ENCODE measurements around the gene FRY. TPM values are rescaled to one million over a fixed set of nuclear protein-coding genes. Genes with fewer than 3 reads are reported as not detected.

The FRY gene
- total and polyA plus RNA-seq, 2 donors, result 4.8 to 9.8 TPM

GRCh38 chr13:32298695-32299094 lies 267.1 kb downstream of the FRY start:
- H3K36me3 ChIP-seq (ENCODE audit: control insufficient read depth in 2 of 2, insufficient read depth in 2 of 2, low read length in 1 of 2), result peaks cover 0 to 6% of the 10 kb centered on the region in 2 donors
- H3K9me3 ChIP-seq (ENCODE audit: control insufficient read depth in 2 of 2, insufficient read depth in 1 of 2, low read length in 1 of 2), result no peaks in the 10 kb centered on the region
- no peak for DNase-seq (ENCODE audit: low read depth in 6 of 9, low spot score in 9 of 9)
- WGBS, result 98% methylated on average over 6 of the region's 6 CpGs
- H3K27ac ChIP-seq (ENCODE audit: low read depth in 1 of 2, low read length in 1 of 2), result no peak overlapping the region
- no peak overlapping the region for H3K4me3 ChIP-seq (ENCODE audit: low read length in 2 of 2)
- peaks cover 0 to 4% of the 10 kb centered on the region in 2 donors for H3K4me1 ChIP-seq (ENCODE audit: control insufficient read depth in 2 of 2, insufficient read depth in 2 of 2, low read length in 2 of 2)
- H3K27me3 ChIP-seq (ENCODE audit: control insufficient read depth in 2 of 2, insufficient read depth in 1 of 2, low read length in 1 of 2), result no peaks in the 10 kb centered on the region

- H3K36me3 ChIP-seq (ENCODE audit: control insufficient read depth in 2 of 2, insufficient read depth in 2 of 2, low read length in 1 of 2), result peaks cover 0 to 6% of the 10 kb centered on the region in 2 donors
- 51% methylated on average over 4 of the region's 4 CpGs for WGBS
- DNase-seq (ENCODE audit: low read depth in 6 of 9, low spot score in 9 of 9), result no peak
- H3K27ac ChIP-seq (ENCODE audit: low read depth in 1 of 2, low read length in 1 of 2), result no peak overlapping the region
- H3K9me3 ChIP-seq (ENCODE audit: control insufficient read depth in 2 of 2, insufficient read depth in 1 of 2, low read length in 1 of 2), result no peaks in the 10 kb centered on the region
- H3K4me3 ChIP-seq (ENCODE audit: low read length in 2 of 2), result no peak overlapping the region
- peaks cover 0 to 4% of the 10 kb centered on the region in 2 donors for H3K4me1 ChIP-seq (ENCODE audit: control insufficient read depth in 2 of 2, insufficient read depth in 2 of 2, low read length in 2 of 2)
- no peaks in the 10 kb centered on the region for H3K27me3 ChIP-seq (ENCODE audit: control insufficient read depth in 2 of 2, insufficient read depth in 1 of 2, low read length in 1 of 2)
Measured at GRCh38 chr13:32299893-32300292, 268.3 kb downstream of the FRY start.

GRCh38 chr13:32300406-32300805 lies 268.8 kb downstream of the FRY start:
- 20% methylated on average over 8 of the region's 8 CpGs for WGBS
- Histone ChIP-seq H3K4me3 (ENCODE audit: low read length in 2 of 2) (no peak overlapping the region), H3K36me3 (ENCODE audit: control insufficient read depth in 2 of 2, insufficient read depth in 2 of 2, low read length in 1 of 2) (peaks cover 0 to 3% of the 10 kb centered on the region in 2 donors), H3K27ac (ENCODE audit: low read depth in 1 of 2, low read length in 1 of 2) (no peak overlapping the region), H3K27me3 (ENCODE audit: control insufficient read depth in 2 of 2, insufficient read depth in 1 of 2, low read length in 1 of 2) (no peaks in the 10 kb centered on the region), H3K4me1 (ENCODE audit: control insufficient read depth in 2 of 2, insufficient read depth in 2 of 2, low read length in 2 of 2) (peaks cover 0 to 4% of the 10 kb centered on the region in 2 donors), H3K9me3 (ENCODE audit: control insufficient read depth in 2 of 2, insufficient read depth in 1 of 2, low read length in 1 of 2) (no peaks in the 10 kb centered on the region)
- no peak for DNase-seq (ENCODE audit: low read depth in 6 of 9, low spot score in 9 of 9)

GRCh38 chr13:32300920-32301319 lies 269.3 kb downstream of the FRY start:
- DNase-seq (ENCODE audit: low read depth in 6 of 9, low spot score in 9 of 9), result no peak
- Histone ChIP-seq H3K27me3 (ENCODE audit: control insufficient read depth in 2 of 2, insufficient read depth in 1 of 2, low read length in 1 of 2) (no peaks in the 10 kb centered on the region), H3K27ac (ENCODE audit: low read depth in 1 of 2, low read length in 1 of 2) (no peak overlapping the region), H3K36me3 (ENCODE audit: control insufficient read depth in 2 of 2, insufficient read depth in 2 of 2, low read length in 1 of 2) (no peaks in the 10 kb centered on the region), H3K4me3 (ENCODE audit: low read length in 2 of 2) (no peak overlapping the region), H3K4me1 (ENCODE audit: control insufficient read depth in 2 of 2, insufficient read depth in 2 of 2, low read length in 2 of 2) (peaks cover 0 to 4% of the 10 kb centered on the region in 2 donors), H3K9me3 (ENCODE audit: control insufficient read depth in 2 of 2, insufficient read depth in 1 of 2, low read length in 1 of 2) (no peaks in the 10 kb centered on the region)
- 97% methylated on average over 1 of the region's 1 CpG for WGBS

- WGBS, result 92% methylated on average over 2 of the region's 2 CpGs
- H3K4me3 ChIP-seq (ENCODE audit: low read length in 2 of 2), result no peak overlapping the region
- H3K4me1 ChIP-seq (ENCODE audit: control insufficient read depth in 2 of 2, insufficient read depth in 2 of 2, low read length in 2 of 2), result peaks cover 0 to 4% of the 10 kb centered on the region in 2 donors
- no peak overlapping the region for H3K27ac ChIP-seq (ENCODE audit: low read depth in 1 of 2, low read length in 1 of 2)
- no peaks in the 10 kb centered on the region for H3K27me3 ChIP-seq (ENCODE audit: control insufficient read depth in 2 of 2, insufficient read depth in 1 of 2, low read length in 1 of 2)
- DNase-seq (ENCODE audit: low read depth in 6 of 9, low spot score in 9 of 9), result no peak
- H3K36me3 ChIP-seq (ENCODE audit: control insufficient read depth in 2 of 2, insufficient read depth in 2 of 2, low read length in 1 of 2), result no peaks in the 10 kb centered on the region
- H3K9me3 ChIP-seq (ENCODE audit: control insufficient read depth in 2 of 2, insufficient read depth in 1 of 2, low read length in 1 of 2), result no peaks in the 10 kb centered on the region
Measured at GRCh38 chr13:32302461-32302860, 270.9 kb downstream of the FRY start.

GRCh38 chr13:32305646-32306045 lies 274.1 kb downstream of the FRY start:
- H3K27ac ChIP-seq (ENCODE audit: low read depth in 1 of 2, low read length in 1 of 2), result no peak overlapping the region
- H3K36me3 ChIP-seq (ENCODE audit: control insufficient read depth in 2 of 2, insufficient read depth in 2 of 2, low read length in 1 of 2), result no peaks in the 10 kb centered on the region

GRCh38 chr13:32309312-32310133 lies 277.9 kb downstream of the FRY start:
- 57% methylated on average over 10 of the region's 10 CpGs for WGBS
- H3K27ac ChIP-seq (ENCODE audit: low read depth in 1 of 2, low read length in 1 of 2), result no peak overlapping the region

More at GRCh38 chr13:32305646-32306045, 274.1 kb downstream of the FRY start:
- no peak overlapping the region for H3K4me3 ChIP-seq (ENCODE audit: low read length in 2 of 2)
- no peaks in the 10 kb centered on the region for H3K27me3 ChIP-seq (ENCODE audit: control insufficient read depth in 2 of 2, insufficient read depth in 1 of 2, low read length in 1 of 2)
- DNase-seq (ENCODE audit: low read depth in 6 of 9, low spot score in 9 of 9), result no peak
- no peaks in the 10 kb centered on the region for H3K9me3 ChIP-seq (ENCODE audit: control insufficient read depth in 2 of 2, insufficient read depth in 1 of 2, low read length in 1 of 2)
- peaks cover 5% of the 10 kb centered on the region in 2 donors for H3K4me1 ChIP-seq (ENCODE audit: control insufficient read depth in 2 of 2, insufficient read depth in 2 of 2, low read length in 2 of 2)

GRCh38 chr13:32310134-32310706 lies 278.6 kb downstream of the FRY start:
- peaks cover 7 to 12% of the 10 kb centered on the region in 2 donors for H3K4me1 ChIP-seq (ENCODE audit: control insufficient read depth in 2 of 2, insufficient read depth in 2 of 2, low read length in 2 of 2)
- H3K36me3 ChIP-seq (ENCODE audit: control insufficient read depth in 2 of 2, insufficient read depth in 2 of 2, low read length in 1 of 2), result no peaks in the 10 kb centered on the region
- peak in 6 of 9 donors; percentile 19 to 71 (median 46) for DNase-seq (ENCODE audit: low read depth in 6 of 9, low spot score in 9 of 9)
- no peaks in the 10 kb centered on the region for H3K9me3 ChIP-seq (ENCODE audit: control insufficient read depth in 2 of 2, insufficient read depth in 1 of 2, low read length in 1 of 2)
- H3K27me3 ChIP-seq (ENCODE audit: control insufficient read depth in 2 of 2, insufficient read depth in 1 of 2, low read length in 1 of 2), result no peaks in the 10 kb centered on the region
- H3K27ac ChIP-seq (ENCODE audit: low read depth in 1 of 2, low read length in 1 of 2), result no peak overlapping the region
- WGBS, result 56% methylated on average over 12 of the region's 12 CpGs
- no peak overlapping the region for H3K4me3 ChIP-seq (ENCODE audit: low read length in 2 of 2)

More at GRCh38 chr13:32309312-32310133, 277.9 kb downstream of the FRY start:
- H3K36me3 ChIP-seq (ENCODE audit: control insufficient read depth in 2 of 2, insufficient read depth in 2 of 2, low read length in 1 of 2), result no peaks in the 10 kb centered on the region
- no peaks in the 10 kb centered on the region for H3K9me3 ChIP-seq (ENCODE audit: control insufficient read depth in 2 of 2, insufficient read depth in 1 of 2, low read length in 1 of 2)
- H3K4me3 ChIP-seq (ENCODE audit: low read length in 2 of 2), result no peak overlapping the region
- DNase-seq (ENCODE audit: low read depth in 6 of 9, low spot score in 9 of 9), result peak in 1 of 9 donors; percentile 22
- peaks cover 5% of the 10 kb centered on the region in 2 donors for H3K4me1 ChIP-seq (ENCODE audit: control insufficient read depth in 2 of 2, insufficient read depth in 2 of 2, low read length in 2 of 2)
- H3K27me3 ChIP-seq (ENCODE audit: control insufficient read depth in 2 of 2, insufficient read depth in 1 of 2, low read length in 1 of 2), result no peaks in the 10 kb centered on the region

GRCh38 chr13:32311188-32311897 lies 279.8 kb downstream of the FRY start:
- DNase-seq (ENCODE audit: low read depth in 6 of 9, low spot score in 9 of 9), result no peak
- H3K4me3 ChIP-seq (ENCODE audit: low read length in 2 of 2), result no peak overlapping the region
- H3K27ac ChIP-seq (ENCODE audit: low read depth in 1 of 2, low read length in 1 of 2), result no peak overlapping the region
- H3K4me1 ChIP-seq (ENCODE audit: control insufficient read depth in 2 of 2, insufficient read depth in 2 of 2, low read length in 2 of 2), result peaks cover 7 to 15% of the 10 kb centered on the region in 2 donors
- no peaks in the 10 kb centered on the region for H3K36me3 ChIP-seq (ENCODE audit: control insufficient read depth in 2 of 2, insufficient read depth in 2 of 2, low read length in 1 of 2)
- 94% methylated on average over 36 of the region's 36 CpGs for WGBS
- H3K9me3 ChIP-seq (ENCODE audit: control insufficient read depth in 2 of 2, insufficient read depth in 1 of 2, low read length in 1 of 2), result no peaks in the 10 kb centered on the region
- no peaks in the 10 kb centered on the region for H3K27me3 ChIP-seq (ENCODE audit: control insufficient read depth in 2 of 2, insufficient read depth in 1 of 2, low read length in 1 of 2)
